K562 (cell line): Measurements from ENCODE around the gene HGD. TPM values are rescaled to one million over a fixed set of nuclear protein-coding genes. Genes with fewer than 3 reads are reported as not detected.

ENCODE experiments used
- ATAC-seq: fragments of 200-7000 bp; cut with Tn5 transposase; 3 replicates; pipeline ENCODE4 v1.9.1; 2020; ENCODE audit warnings: moderate library complexity
- BruUV-seq: library from RNA; stranded (reverse); fragments of 400-500 nt; replicated peaks from 2 replicates; lab custom pipeline; 2021; lab: Mats Ljungman, UMichigan
- CTCF ChIA-PET: fragments of 300-600 bp; formaldehyde crosslinking; extraction: SDS; loops from one replicate; lab custom pipeline; 2021; ENCODE audit warnings: low intra/inter-chr PET ratio; lab: Yijun Ruan, JAX
- POLR2A ChIA-PET: fragments of 300-600, 350-650 bp; sonication (Branson Sonifier 250); formaldehyde crosslinking; extraction: SDS; loops from one replicate; lab custom pipeline; 2021; ENCODE audit warnings: antibody characterized with exemption, inconsistent platforms; lab: Yijun Ruan, JAX
- DNase-seq, 4 experiments: peaks; one replicate each; pipeline versions ENCODE4 v3.0.0 to v3.0.0-alpha.2; 2011 to 2018; ENCODE audit warnings: low spot score in 3 of 4, mixed read lengths in 3 of 4; ENCODE audit errors: extremely low read depth in 1 of 4
- FAIRE-seq: peaks from 2 replicates; lab custom pipeline; 2011; peaks lifted over from hg19 to GRCh38; lab: Jason Lieb, UNC
- H2AFZ ChIP-seq: 2 replicates; pipeline ENCODE4 v1.6.0; 2011; ENCODE audit warnings: low read depth, low read length, control low read depth, inconsistent platforms
- H3K27ac ChIP-seq: fragments of 200-600 bp; 3 replicates; pipeline ENCODE4 v1.8.0; 2011; ENCODE audit warnings: low read depth, mild to moderate bottlenecking, control low read depth, inconsistent platforms, low read length, moderate library complexity, mixed read lengths; ENCODE audit errors: extremely low read depth
- H3K27me3 ChIP-seq, 2 experiments: fragments of 300-600 bp in 1 of 2; 2 replicates in 1 of 2; 3 replicates in 1 of 2; pipeline versions ENCODE4 v1.6.0 to v1.8.0; 2011; ENCODE audit warnings: inconsistent platforms in 2 of 2, low read length in 2 of 2, mild to moderate bottlenecking in 1 of 2, mixed read lengths in 1 of 2, moderate library complexity in 1 of 2; ENCODE audit not compliant: control insufficient read depth in 2 of 2, insufficient read depth in 2 of 2
- H3K36me3 ChIP-seq: fragments of 300-600 bp; 3 replicates; pipeline ENCODE4 v1.8.0; 2011; ENCODE audit warnings: mild to moderate bottlenecking, low read length, inconsistent platforms; ENCODE audit not compliant: control insufficient read depth, insufficient read depth
- H3K4me1 ChIP-seq, 2 experiments: fragments of 200-600 bp in 1 of 2; replicated peaks in 1 of 2; 2 replicates in 1 of 2; 3 replicates in 1 of 2; pipeline versions ENCODE4 v1.5.1 to v1.8.0; 2011; ENCODE audit warnings: inconsistent platforms in 2 of 2, low read length in 2 of 2, mild to moderate bottlenecking in 1 of 2, mixed read lengths in 1 of 2, moderate library complexity in 1 of 2; ENCODE audit not compliant: control insufficient read depth in 2 of 2, insufficient read depth in 2 of 2
- H3K4me2 ChIP-seq: 2 replicates; pipeline ENCODE4 v1.6.1; 2011; ENCODE audit warnings: low read length, control low read depth, inconsistent platforms, mixed read lengths; ENCODE audit not compliant: insufficient read depth
- H3K4me3 ChIP-seq: fragments of 200-600 bp; sonication (generic), shearing (Covaris generic); 2 replicates; pipeline ENCODE4 v1.5.1; 2016; ENCODE audit warnings: control low read depth, inconsistent platforms
- H3K79me2 ChIP-seq: fragments of 200-600 bp; 3 replicates; pipeline ENCODE4 v1.8.0; 2011; ENCODE audit warnings: low read length, inconsistent platforms; ENCODE audit not compliant: control insufficient read depth, insufficient read depth
- H3K9ac ChIP-seq, 2 experiments: 2 replicates each; pipeline versions ENCODE4 v1.6.0 to v1.6.1; 2011; ENCODE audit warnings: low read depth in 2 of 2, low read length in 2 of 2, control low read depth in 1 of 2, inconsistent platforms in 1 of 2, mild to moderate bottlenecking in 1 of 2, mixed read lengths in 1 of 2; ENCODE audit not compliant: insufficient read depth in 1 of 2
- H3K9me1 ChIP-seq: one replicate; pipeline ENCODE4 v1.6.0; 2011; ENCODE audit warnings: inconsistent platforms, mild to moderate bottlenecking, low read length, moderate library complexity; ENCODE audit not compliant: control insufficient read depth, insufficient read depth
- H3K9me3 ChIP-seq: replicated peaks from 2 replicates; pipeline ENCODE4 v1.5.1; 2011; ENCODE audit warnings: low read depth, low read length, inconsistent platforms; ENCODE audit not compliant: control insufficient read depth, insufficient read depth
- H4K20me1 ChIP-seq: replicated peaks from 2 replicates; pipeline ENCODE4 v1.6.1; 2011; ENCODE audit warnings: low read length, inconsistent platforms, mixed read lengths; ENCODE audit not compliant: control insufficient read depth, insufficient read depth
- BDP1 ChIP-seq: IDR thresholded peaks from 3 replicates; pipeline ENCODE4 v1.6.1; 2011; ENCODE audit not compliant: insufficient read length, insufficient read depth
- CBX1 ChIP-seq: sonication (generic); IDR thresholded peaks from 2 replicates; pipeline ENCODE4 v1.6.1; 2016; ENCODE audit warnings: antibody characterized with exemption, low read depth, mild to moderate bottlenecking
- GABPB1 ChIP-seq: sonication (generic); formaldehyde crosslinking; IDR thresholded peaks from 2 replicates; pipeline ENCODE4 v1.8.0; 2022; ENCODE audit warnings: mild to moderate bottlenecking, missing genetic modification reagents
- JUND ChIP-seq, 2 experiments: IDR thresholded peaks; 2 replicates in 1 of 2; 3 replicates in 1 of 2; pipeline ENCODE4 v1.6.1; 2011; ENCODE audit warnings: borderline replicate concordance in 2 of 2, low read depth in 2 of 2, low read length in 2 of 2, improper control_type of control experiment in 1 of 2, missing biosample characterization in 1 of 2, missing genetic modification characterization in 1 of 2, missing genetic modification reagents in 1 of 2
- MAFK ChIP-seq: IDR thresholded peaks from 2 replicates; pipeline ENCODE4 v1.6.1; 2011; ENCODE audit warnings: low read length, improper control_type of control experiment
- NBN ChIP-seq: fragments of 450-650 bp; IDR thresholded peaks from 2 replicates; pipeline ENCODE4 v1.6.1; 2016; ENCODE audit warnings: low read depth, mild to moderate bottlenecking
- RBBP5 ChIP-seq: fragments of 200-600 bp; sonication (generic); IDR thresholded peaks from 2 replicates; pipeline ENCODE4 v1.6.1; 2012; ENCODE audit warnings: borderline replicate concordance, mild to moderate bottlenecking, low read length, control low read depth, inconsistent platforms; ENCODE audit not compliant: insufficient read depth, poor library complexity, severe bottlenecking
- SIN3A ChIP-seq, 2 experiments: fragments of 150-350 bp in 1 of 2; IDR thresholded peaks; 2 replicates each; pipeline ENCODE4 v1.6.1; 2011 to 2016; ENCODE audit warnings: borderline replicate concordance in 2 of 2, low read depth in 2 of 2, low read length in 2 of 2, mild to moderate bottlenecking in 2 of 2, moderate library complexity in 2 of 2; ENCODE audit not compliant: control insufficient read depth in 1 of 2
- SLC30A9 ChIP-seq: fragments of 250-450 bp; sonication (Bioruptor Pico); IDR thresholded peaks from 2 replicates; pipeline ENCODE4 v1.8.0; 2022; ENCODE audit warnings: mild to moderate bottlenecking, moderate library complexity
- ZFPM2 ChIP-seq: fragments of 250-450 bp; sonication (Bioruptor Pico); IDR thresholded peaks from 2 replicates; pipeline ENCODE4 v1.5.1; 2022; ENCODE audit warnings: mild to moderate bottlenecking
- ZNF384 ChIP-seq: IDR thresholded peaks from 2 replicates; pipeline ENCODE4 v1.6.1; 2012; ENCODE audit warnings: low read depth, low read length, improper control_type of control experiment
- ZNF445 ChIP-seq: fragments of 250-450 bp; sonication (Bioruptor Pico); IDR thresholded peaks from 2 replicates; pipeline ENCODE4 v1.4.0; 2020; ENCODE audit warnings: low read depth, mild to moderate bottlenecking, moderate library complexity
- ZNF644 ChIP-seq: fragments of 200-800 bp; sonication (Bioruptor generic); IDR thresholded peaks from 2 replicates; pipeline ENCODE4 v1.6.1; 2016; ENCODE audit warnings: low read depth, missing genetic modification characterization, missing compliant biosample characterization
- ZNF696 ChIP-seq: fragments of 250-450 bp; sonication (Bioruptor Pico); conservative IDR thresholded peaks from 2 replicates; pipeline ENCODE4 v1.4.0; 2020; ENCODE audit warnings: mild to moderate bottlenecking, moderate library complexity
- WGBS: fragments of 100-300 bp; shearing (Covaris generic); methylation state at CpG from one replicate; pipeline ENCODE4 v1.1.6; 2016; ENCODE audit warnings: low coverage, mixed read lengths; ENCODE audit not compliant: insufficient coverage; ENCODE audit errors: missing lambda C conversion rate; 5-methylcytosine and 5-hydroxymethylcytosine counted together
- in situ Hi-C: fragments of 300-500 bp; cut with MboI; formaldehyde crosslinking; loops from 4 replicates; pipeline ENCODE4 v1.15.0; 2018; ENCODE audit warnings: inconsistent platforms, mixed read lengths
- intact Hi-C: fragments of 100-400 bp; cut with micrococcal nuclease; formaldehyde crosslinking; loops from 2 replicates; pipeline ENCODE4 v1.14.2; 2022
- polyA plus RNA-seq, 8 experiments: library from polyadenylated mRNA; depleted of rRNA in 4 of 8; stranded (reverse) in 5 of 8; unstranded in 3 of 8; fragments of >200 nt; fragmentation: Nextera tagmentation in 2 of 8; fragmentation: Illumina TruSeq in 1 of 8; extraction: Ambion mirVana in 2 of 8; extraction: Trizol in 1 of 8; gene quantifications; 2 replicates each; pipeline versions ENCODE4 v1.2.1 to v1.2.3, GENCODE V29; 2011 to 2014; ENCODE audit warnings: inconsistent platforms in 1 of 8, missing spikeins in 1 of 8
- total RNA-seq, 7 experiments: library from RNA; depleted of rRNA in 6 of 7; stranded (reverse); fragments of >200 nt in 6 of 7; fragmentation: Illumina TruSeq in 2 of 7; extraction: Trizol in 2 of 7; gene quantifications; 2 replicates each; pipeline versions ENCODE4 v1.2.1 to v1.2.3, GENCODE V29; 2011 to 2021; ENCODE audit warnings: low replicate concordance in 1 of 7
- TF ChIP-seq, protein P1 (sequence below), 2 experiments: fragments of 450-650 bp; IDR thresholded peaks; 2 replicates each; pipeline ENCODE4 v1.6.1; 2016

The HGD gene
- total and polyA plus RNA-seq, 9 of the 15 experiments (the other 6 are each of a cell fraction or from before 2014, with no cell fraction given): 0.08 to 0.25 (median 0.17) TPM; not detected in 4

GRCh38 chr3:120684896-120685295, 2.9 kb upstream of the HGD start:
- WGBS: 41% methylated on average over 4 of the region's 4 CpGs
- Histone ChIP-seq H2AFZ (no peak overlapping the region), H3K79me2 (no peaks in the 10 kb centered on the region), H3K9ac (no peak overlapping the region), H3K4me1 (no peaks in the 10 kb centered on the region), H3K36me3 (0 out of 3 replicates have a peak, but pooled peaks cover 3% of the 10 kb centered on the region), H3K27me3 (no peaks in the 10 kb centered on the region), H4K20me1 (no peaks in the 10 kb centered on the region), H3K9me3 (no peaks in the 10 kb centered on the region), H3K27ac (no peak overlapping the region), H3K4me3 (no peak overlapping the region), H3K9me1 (no peaks in the 10 kb centered on the region), H3K4me2 (no peak overlapping the region)
- ChIA-PET CTCF (no interaction called here), POLR2A (interaction anchor here (0.6 to 1.1 kb wide), 2 partner anchors 9 to 650 kb away, joined by 3 to 4 read pairs; no protein-coding TSS in a partner anchor)
- in situ Hi-C loops (no loop called here), intact Hi-C loops (no loop called here)
- TF ChIP-seq, protein P1, sequence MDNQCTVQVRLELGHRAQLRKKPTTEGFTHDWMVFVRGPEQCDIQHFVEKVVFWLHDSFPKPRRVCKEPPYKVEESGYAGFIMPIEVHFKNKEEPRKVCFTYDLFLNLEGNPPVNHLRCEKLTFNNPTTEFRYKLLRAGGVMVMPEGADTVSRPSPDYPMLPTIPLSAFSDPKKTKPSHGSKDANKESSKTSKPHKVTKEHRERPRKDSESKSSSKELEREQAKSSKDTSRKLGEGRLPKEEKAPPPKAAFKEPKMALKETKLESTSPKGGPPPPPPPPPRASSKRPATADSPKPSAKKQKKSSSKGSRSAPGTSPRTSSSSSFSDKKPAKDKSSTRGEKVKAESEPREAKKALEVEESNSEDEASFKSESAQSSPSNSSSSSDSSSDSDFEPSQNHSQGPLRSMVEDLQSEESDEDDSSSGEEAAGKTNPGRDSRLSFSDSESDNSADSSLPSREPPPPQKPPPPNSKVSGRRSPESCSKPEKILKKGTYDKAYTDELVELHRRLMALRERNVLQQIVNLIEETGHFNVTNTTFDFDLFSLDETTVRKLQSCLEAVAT (IDR thresholded peaks at IDR 0.05): no peak
- TF ChIP-seq NBN (no peak), SIN3A (IDR thresholded peaks at IDR 0.05; ENCODE audit: borderline replicate concordance in 2 of 2, control insufficient read depth in 1 of 2, low read depth in 2 of 2, low read length in 2 of 2) (no peak), JUND (IDR thresholded peaks at IDR 0.05; ENCODE audit: borderline replicate concordance, low read depth, low read length) (no peak), JUND (tag; IDR thresholded peaks at IDR 0.05; ENCODE audit: borderline replicate concordance, low read depth, low read length) (no peak), ZFPM2 (CRISPR knock-in tag) (no peak), BDP1 (no peak), ZNF696 (CRISPR knock-in tag) (no peak), ZNF644 (tag) (no peak), RBBP5 (no peak), ZNF384 (no peak), SLC30A9 (CRISPR knock-in tag) (no peak), CBX1 (no peak), MAFK (no peak), ZNF445 (CRISPR knock-in tag) (no peak), GABPB1 (CRISPR knock-in tag) (no peak)
- BruUV-seq: no TSS peak
- ATAC-seq: no peak
- DNase-seq: no peak
- no peak for FAIRE-seq
